DOHH2 (cell line): ENCODE measurements around the gene ZNF106.

Source experiments
- EZH2phosphoT487 ChIP-seq: fragments of 200-600 bp; sonication (generic); IDR thresholded peaks from 2 replicates; pipeline ENCODE4 v1.6.1; 2017; ENCODE audit warnings: borderline replicate concordance, mild to moderate bottlenecking, antibody characterized with exemption, low read length, moderate library complexity, mixed read lengths
- TF ChIP-seq, protein P1 (sequence below): fragments of 200-600 bp; sonication (generic); IDR thresholded peaks from one replicate; pipeline ENCODE4 v1.5.1; 2014; ENCODE audit warnings: antibody characterized with exemption, mild to moderate bottlenecking, low read depth, low read length; ENCODE audit not compliant: poor library complexity, severe bottlenecking

DNA sequence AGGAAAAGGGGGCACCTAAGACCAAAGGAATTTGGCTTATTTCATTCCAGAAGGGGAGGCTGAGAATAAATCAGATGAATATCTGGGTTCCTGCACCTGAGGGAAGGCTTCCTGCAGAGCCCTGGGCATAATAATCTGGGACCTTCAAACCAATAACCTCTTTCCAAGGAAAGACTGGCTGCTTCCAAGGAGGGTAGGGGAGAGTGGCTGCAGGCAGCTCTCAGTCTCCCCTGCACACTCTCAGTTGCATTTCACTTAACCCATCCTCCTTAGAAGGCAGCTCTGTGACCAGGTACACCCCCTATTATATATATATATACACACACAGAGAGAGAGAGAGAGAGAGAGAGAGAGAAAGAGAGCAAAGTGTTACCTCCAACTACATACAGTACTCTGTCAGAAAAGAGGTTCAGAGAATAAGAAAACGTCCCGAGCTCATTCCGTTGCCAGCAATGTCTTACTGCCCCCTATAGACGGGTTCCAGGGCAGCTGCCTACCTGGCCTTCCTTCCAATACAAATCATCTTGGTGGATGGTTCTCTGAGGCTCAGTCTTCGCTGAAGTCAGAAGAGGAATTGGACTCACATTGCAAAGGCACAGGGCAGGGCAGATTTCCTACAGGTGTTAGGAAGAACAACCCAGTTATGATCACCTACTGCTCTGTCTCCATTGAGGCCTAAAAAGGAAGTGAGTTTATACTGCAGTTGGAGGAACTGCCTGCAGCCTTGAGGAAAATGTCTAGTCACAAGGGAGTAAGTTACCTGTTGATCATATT lies 105.5 kb downstream of the ZNF106 start:
- TF ChIP-seq, protein P1, sequence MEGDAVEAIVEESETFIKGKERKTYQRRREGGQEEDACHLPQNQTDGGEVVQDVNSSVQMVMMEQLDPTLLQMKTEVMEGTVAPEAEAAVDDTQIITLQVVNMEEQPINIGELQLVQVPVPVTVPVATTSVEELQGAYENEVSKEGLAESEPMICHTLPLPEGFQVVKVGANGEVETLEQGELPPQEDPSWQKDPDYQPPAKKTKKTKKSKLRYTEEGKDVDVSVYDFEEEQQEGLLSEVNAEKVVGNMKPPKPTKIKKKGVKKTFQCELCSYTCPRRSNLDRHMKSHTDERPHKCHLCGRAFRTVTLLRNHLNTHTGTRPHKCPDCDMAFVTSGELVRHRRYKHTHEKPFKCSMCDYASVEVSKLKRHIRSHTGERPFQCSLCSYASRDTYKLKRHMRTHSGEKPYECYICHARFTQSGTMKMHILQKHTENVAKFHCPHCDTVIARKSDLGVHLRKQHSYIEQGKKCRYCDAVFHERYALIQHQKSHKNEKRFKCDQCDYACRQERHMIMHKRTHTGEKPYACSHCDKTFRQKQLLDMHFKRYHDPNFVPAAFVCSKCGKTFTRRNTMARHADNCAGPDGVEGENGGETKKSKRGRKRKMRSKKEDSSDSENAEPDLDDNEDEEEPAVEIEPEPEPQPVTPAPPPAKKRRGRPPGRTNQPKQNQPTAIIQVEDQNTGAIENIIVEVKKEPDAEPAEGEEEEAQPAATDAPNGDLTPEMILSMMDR = peak; percentile 93
- TF ChIP-seq EZH2phosphoT487 = no peak
